IPS DF 4.7 (cell line): Measurements from ENCODE around the gene SRPK3.
"Not testable (repeated sequence)": the region's sequence is repeated elsewhere in the genome, so short reads cannot be mapped to it uniquely, and the experiment has no call there.

Source experiments
- DNase-seq: peaks from one replicate; pipeline ENCODE4 v3.0.0-alpha.2; 2013; ENCODE audit warnings: low spot score; ENCODE audit errors: extremely low read depth

SRPK3 gene

DNA sequence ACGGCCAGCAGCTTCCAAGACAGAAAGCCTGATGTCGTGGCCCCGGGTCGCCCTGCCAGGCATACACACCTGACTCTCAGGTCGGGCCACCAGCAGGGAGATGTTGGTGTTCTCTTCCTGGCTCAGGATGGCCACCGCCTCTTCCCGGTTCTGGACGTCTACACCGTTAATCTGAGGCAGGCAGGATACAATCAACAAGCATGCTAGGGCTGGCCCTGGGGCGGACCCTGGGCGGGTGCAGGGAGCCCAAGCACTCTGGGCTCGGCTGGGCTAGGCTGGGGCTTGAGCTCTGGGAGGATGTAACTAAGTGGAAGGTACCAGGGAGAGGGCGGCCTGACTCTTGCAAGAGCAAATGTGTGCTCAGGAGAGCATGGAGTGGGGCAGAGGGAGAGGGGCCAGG is 24.6 kb downstream of the SRPK3 start:
- DNase-seq, result no peak

DNA sequence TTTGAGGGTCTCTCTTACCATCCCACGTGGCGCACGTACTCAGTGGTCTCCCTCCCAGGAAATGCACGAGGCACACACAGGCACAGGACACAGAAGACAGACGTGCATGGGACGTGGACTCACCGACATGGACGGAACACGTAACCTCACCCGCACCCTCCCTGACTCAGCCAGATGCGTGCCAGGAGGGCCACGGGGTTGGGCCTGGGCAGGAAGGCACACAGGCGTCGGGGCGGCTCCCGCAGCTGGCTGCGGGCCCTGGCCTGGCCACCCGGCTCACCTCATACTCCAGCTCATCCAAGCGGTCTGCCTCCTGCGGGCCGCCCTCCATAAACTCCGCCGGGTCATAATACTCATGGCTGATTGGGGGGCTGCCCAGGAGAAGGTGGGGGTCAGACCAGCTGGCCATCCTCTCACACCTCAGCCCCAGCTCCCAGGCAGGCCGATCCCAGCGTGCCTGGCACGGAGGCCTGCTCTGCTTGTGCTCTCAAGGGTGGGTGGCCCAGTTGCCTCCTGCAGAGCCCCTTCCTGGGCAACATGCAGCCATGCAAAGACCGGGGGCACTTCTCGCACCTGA is 26.2 kb downstream of the SRPK3 start:
- DNase-seq, result no peak

DNA sequence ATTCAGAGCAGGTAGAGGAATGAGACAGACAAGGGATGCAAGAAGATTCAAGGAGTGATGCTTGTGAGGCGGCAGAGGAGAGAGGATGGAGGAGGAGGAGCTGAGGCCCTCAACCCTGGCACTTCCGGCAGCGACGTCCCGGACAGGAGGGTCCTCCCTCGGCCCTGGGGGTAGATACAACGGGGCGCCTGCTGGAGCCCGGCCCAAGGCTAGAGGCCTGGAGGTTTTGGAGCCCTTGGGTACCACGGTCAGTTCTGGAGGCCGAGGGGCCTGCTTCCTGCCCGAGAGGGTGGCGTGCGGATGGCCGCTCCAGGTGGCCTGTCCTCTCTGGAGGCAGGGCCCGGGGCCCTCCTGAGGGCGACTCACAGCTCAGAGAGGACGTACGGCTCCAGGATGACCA is 27.1 kb downstream of the SRPK3 start:
- no peak for DNase-seq

DNA sequence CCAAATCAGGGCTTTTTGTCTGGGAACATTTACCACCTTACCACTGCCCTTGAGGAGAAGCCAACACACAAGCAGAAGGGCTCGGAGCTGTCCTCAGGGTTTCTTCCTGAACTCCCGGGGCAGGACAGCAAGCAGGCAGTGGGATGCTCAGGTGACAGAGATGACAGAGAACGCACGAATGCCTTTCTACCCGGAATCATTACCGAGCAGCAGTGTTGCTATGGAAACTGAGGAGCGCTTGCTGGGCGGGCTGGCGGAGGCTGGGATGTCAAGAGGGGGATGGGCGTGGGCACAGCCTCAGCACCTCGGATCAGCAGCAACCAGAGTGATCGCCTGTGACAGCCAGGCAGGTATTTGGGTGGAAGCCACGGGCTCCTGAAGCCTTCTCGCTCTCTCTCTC is 31.4 kb downstream of the SRPK3 start:
- no peak for DNase-seq

DNA sequence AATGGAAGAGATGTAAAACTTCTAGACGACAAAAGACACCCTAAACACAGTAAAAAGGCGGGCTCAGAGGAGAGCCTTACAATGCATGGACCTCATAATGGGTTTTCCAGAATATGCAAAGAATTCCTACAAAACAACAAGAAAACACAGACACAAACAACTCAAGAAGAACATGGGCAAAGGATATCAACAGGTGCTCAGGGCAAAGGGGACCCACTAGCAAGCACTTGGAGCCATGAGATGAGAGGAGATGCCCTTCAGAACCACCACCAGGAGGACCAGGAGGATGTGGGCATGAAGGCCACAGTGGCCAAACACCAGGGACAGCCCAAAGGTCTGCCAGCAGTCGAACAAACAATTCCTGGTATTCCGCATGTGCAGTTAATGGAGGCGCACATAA is 32.3 kb downstream of the SRPK3 start:
- no peak for DNase-seq

DNA sequence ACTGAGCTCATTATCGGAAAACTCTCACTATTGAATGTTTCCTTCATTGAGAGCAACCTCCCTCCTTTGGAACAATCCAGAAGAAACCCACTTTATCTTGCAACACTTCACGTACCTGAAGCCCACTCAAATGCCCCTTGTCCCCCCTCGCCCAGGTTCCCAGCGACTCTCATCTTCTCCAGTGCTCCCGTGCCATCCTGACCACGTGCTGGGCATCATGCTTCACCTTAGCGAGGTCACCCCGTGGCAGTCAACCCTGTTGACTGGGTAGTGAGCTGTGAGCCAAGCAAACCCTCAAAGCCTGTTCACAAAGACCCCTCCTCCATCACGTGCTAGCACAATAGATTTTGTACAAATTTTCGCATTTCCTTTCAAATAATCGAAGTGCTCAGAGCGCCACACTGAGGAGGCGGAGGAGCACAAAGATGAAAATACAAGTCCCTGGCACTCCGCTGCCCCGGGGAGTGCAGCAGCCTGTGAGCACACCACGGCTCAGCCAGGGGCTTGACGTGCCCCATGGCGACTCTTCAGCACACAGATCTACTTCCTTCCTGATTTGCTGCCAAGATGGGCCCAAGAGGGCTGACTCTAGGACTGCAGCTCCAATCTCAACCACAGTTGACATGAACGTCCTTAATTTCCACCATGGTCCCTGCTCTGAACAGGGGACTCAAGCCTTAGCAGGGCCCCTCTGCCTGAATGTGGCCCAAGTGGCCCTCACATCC is 33.9 kb downstream of the SRPK3 start:
- DNase-seq, result no peak

DNA sequence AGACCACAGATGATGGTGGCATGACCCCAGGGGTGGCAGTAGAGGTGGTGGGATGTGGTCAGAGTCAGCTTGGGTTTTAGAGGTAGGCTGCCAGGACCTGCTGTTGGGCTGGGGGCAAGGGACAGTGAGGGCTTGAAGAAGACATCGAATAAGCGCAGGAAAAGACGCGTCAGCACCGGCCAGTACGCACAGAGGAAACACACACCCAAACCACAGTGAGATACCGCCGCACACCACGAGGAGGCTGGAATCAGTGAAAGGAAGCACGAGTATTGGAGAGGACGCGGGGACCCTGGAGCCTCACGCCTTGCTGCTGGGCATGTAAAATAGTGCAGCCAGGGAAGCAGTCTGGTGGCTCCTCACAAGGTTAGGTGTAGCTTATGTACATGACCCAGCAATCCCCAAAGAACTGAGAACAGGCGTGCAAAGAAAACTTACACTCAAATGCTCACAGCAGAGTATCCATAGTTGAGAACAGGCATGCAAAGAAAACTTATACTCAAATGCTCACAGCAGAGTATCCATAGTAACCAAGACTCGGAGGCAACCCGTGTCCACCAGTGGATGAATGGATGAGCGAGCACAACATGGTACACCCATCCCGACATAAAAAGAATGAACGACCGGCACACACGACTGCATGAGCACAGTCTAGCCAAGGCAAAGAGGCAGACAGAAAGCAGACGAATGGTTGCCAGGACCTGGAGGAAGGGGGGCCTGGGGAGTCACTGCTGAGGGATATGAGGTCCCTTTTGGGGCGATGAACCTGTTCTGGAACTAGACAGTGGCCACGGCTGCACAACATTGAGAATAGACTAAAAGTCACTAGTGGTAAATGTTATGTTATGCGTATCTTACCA is 36.2 kb downstream of the SRPK3 start:
- DNase-seq, result no peak

DNA sequence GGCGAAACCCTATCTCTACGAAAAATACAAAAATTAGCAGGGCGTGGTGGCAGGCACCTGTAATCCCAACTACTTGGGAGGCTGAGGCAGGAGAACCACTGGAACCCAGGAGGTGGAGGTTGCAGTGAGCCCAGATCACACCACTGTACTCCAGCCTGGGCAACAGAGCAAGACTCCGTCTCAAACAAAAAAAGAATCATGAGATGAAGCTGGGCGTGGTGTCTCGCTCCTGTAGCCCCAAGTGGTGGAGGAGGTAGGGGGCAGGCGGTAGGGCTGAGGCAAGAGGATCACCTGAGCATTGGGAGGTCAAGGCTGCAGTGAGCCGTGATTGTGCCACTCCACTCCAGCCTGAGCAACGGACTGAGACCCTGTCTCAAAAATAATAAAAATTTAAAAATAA is 37.2 kb downstream of the SRPK3 start:
- DNase-seq, result not testable (repeated sequence)

DNA sequence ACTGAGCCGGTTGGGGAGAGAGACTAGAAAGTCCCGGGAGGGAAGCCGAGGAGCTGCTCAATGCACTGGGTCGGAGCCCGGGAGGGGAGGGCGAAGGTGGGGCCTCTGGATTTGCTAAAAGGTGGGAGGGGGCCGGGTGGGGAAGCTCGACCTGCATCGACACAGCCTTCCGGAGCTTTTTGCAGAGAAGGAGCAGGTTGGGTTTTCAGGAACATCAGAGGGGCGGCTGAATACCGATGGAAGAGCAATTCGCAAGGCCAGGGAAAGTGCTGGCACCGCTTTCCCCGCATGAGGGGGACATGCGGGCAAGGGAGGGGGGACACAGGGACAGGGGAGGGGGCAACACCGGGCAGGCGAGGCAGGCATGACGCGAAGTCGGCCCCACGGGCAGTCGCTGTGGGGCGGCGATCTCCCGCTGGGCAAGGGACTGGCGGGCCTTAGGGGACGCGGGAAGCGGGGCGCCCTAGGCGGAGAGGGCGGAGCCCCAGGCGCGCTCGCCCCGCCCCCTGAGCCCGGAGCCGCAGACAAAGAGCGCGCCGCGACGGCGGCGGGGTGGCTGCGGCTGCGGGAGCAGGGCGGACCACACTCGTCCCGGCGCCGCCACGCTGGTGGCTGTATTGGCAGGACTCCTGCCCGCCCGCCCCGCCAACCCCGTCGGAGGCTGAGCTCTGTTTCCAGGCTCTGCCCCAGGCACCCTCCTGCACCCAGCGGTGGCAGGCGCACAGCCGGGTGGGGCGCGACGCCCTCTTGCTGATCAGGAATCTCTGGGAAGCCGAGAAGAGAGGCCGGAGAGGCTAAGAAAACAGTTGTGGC is 37.9 kb downstream of the SRPK3 start:
- DNase-seq, result no peak

DNA sequence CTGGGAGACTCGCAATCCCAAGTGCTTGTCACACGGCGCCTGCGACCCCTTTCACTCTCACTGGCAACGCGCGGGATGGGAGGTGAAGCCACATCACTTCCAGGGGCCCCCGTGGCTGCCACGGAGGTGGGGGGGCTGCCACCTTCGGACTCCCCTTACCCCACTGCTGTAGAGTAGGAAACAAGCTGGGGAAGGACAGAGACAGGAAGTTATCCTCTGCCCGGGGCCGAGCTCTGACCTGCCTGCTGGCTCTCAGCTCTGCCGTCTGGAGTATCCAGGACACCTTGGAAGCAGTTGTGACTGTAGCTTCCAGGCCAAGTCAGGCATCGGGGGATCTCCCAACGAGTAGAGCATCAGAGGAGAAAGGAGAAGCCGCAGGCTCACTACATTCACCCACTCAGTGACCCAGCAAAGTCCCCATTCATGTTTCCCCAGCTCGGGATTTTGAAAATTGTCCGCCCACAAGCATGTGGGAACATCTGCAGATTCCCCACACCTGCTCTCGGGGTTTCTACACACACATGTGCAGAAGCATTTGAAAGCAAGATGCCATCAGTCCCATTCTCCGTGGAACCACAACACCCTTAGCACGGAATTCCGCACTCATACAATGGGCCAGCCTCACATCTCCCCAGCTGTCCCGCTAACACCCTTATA is 38.7 kb downstream of the SRPK3 start:
- no peak for DNase-seq

DNA sequence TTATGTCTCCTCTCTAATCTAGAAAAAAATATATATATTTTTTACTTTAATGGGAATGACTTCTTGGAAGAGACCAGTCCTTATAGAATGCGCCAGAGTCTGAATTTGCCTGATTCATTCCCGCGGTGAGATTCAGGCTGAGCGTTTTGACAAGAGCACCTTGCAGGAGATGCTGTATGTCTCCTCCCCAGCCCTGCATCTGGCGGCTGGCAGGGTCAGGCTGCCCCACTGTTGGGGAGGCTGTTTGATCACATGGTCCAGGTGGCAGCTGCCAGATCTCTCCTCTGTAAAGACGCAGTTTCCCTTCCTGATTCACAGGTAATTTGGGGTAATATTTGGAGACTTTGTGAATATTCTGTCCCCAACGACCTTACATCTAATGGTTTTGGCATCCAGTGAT is 39.8 kb downstream of the SRPK3 start:
- no peak for DNase-seq

DNA sequence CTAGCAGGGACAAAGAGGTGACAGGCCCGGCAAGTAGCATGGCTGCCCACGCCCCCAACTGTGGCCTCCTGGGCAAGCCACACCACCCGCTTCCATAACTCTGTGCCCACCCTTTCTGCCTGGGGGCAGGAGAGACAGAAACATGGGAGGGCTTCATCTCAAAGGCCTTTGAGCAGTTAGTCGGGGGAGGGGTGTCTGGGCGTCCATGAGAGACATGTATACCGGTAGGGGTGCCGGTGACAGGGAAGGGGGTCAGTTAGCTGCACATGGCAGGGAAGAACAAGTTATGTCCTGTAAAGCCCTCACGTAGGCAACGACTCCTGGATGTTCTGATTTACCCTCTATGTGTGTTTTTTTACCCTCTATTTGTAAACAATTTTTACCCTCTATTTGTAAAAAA is 40.2 kb downstream of the SRPK3 start:
- no peak for DNase-seq

DNA sequence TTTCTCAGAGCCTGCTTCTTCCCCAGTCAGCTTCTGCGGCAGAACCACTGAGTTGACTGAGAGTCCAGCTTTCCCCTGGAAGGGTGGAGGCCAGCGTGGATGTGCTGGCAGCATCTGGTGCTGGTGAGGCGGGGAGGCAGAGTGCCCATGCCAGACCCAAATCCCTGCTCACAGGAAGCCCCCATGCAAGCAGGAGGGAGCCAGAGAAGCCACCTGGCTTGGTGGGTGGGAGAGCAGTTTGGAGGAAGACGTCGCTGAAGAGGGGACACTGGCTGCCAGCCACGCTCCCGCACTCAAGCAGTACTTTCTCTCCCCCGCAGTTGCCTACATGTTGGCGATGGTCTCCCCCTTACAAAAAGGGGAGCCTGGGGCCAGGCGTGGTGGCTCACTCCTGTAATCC is 43.5 kb downstream of the SRPK3 start:
- no peak for DNase-seq

DNA sequence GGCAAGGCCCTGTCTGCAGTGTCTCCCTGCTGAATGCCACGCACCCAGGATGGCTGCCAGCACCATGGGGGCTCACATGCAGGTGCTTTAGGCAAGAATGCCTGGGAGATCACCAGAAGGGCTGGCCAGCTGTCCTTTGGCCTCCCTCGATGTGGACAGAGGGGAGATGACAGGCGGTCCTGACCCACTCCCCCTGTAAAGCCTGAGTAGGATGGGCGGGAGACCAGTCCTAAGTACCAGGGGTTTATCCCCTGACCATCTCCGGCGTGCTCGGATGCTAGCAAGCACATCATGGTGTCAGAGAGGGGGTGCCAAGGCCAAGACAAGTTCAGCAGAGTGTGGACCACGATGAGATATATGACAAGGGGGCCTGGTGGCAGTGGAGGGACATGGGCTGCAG is 44.2 kb downstream of the SRPK3 start:
- DNase-seq, result no peak

DNA sequence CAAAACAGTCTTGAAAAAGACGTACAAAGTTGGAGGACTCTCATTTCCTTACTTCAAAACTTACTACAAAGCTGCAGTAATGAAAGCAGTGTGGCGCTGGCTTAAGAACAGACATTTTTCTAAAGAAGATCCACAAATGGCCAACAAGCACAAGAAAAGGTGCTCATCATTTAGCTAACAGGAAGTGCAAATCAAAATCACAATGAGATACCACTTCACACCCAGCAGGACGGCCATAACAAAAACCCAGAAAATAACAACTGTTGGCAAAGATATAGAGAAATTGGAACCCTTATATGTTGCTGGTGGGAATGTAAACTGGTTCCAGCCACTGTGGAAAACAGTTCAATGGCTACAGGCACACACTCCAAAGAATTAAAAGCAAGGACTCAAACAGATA is 46.2 kb downstream of the SRPK3 start:
- DNase-seq, result no peak

DNA sequence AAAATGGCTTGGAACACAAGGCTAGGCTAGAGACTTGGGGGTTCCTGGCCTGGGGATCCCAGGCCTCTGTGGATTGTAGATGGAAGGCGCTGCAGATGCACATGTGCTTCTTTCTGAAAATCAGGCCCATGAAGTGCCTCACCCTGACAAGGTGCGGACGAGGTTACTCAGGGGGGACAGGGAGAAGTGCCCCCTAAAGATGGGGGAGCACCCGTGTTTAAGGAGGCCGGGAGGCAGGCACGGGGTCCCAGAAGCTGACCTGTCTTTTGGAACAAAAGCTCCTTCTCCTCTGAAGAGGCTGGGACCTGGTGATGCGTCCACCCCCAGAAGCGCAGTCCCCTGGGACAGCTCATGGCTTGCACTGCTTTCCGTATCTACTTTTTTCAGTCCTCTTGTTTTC is 47.1 kb downstream of the SRPK3 start:
- no peak for DNase-seq

DNA sequence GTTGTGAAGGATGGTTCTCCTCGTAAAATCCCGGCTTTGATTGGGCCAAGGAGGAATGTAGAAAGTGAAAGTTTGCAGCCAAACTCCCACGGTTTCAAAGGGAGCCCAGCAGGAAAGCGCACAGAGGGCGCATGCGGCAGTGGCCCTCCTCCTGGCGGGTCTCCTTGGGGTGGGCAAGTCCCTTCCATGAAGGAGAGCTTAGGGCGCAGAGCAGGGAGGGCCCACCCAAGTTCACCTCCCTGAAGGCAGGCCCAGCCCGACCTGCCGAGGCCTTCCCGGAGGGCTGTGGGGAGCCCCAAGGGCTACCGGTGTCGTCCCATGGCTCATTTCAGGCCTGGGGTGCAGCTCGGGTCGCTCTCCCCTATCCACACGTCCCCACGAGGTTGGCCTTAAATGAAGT is 47.5 kb downstream of the SRPK3 start:
- DNase-seq, result no peak

DNA sequence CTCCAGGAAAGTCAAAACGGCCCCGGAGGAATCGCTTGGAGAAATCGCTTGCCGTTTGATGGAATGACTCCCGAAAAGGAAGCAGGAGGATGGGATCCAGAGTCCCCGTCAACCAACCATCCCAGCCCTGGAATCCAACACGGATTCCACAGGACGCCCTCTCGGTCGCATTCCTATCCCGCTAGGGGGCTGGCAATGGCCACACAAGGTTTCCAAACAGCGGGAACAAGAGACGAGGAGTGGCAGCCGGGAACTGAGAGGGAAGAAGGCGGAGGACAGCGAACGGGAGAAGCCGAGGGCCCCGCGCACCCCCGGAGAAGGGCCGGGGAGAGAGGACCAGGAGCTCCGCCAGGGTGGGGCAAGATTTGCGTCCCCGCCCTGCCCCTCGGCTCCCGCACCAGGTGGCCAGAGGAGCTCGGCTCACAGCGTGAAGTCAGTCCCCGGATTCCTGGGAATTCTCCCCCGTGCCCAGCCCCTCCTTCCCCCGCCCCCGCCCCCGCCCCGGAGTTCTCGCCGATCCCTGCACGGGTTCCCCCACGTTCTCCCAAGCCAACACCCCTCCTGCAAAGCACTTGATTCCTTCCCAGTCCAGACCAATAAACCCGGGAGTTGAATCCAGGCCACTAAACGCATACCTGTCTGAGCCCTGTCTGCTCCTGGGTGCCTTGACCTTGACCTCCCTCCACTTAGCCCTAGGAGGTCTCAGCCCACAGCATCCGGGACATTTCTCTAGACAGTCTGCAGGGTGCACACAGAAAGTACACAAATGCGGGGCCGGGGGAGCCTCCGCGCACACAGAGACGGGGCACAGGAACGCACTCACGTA is 48.1 kb downstream of the SRPK3 start:
- DNase-seq, result no peak

DNA sequence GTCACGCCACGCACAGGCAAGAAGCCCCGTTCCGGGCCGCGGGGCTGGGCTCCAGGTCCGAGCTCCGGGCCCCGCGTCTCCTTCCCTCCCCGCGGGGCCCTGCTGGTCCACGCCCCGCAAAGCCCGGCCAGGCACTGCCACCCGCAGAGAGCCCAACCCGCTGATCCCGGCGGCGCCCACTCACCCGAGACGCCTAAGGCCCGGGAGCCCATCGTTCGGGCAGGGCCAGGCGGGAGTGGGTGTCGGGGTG is 48.6 kb downstream of the SRPK3 start:
- no peak for DNase-seq

DNA sequence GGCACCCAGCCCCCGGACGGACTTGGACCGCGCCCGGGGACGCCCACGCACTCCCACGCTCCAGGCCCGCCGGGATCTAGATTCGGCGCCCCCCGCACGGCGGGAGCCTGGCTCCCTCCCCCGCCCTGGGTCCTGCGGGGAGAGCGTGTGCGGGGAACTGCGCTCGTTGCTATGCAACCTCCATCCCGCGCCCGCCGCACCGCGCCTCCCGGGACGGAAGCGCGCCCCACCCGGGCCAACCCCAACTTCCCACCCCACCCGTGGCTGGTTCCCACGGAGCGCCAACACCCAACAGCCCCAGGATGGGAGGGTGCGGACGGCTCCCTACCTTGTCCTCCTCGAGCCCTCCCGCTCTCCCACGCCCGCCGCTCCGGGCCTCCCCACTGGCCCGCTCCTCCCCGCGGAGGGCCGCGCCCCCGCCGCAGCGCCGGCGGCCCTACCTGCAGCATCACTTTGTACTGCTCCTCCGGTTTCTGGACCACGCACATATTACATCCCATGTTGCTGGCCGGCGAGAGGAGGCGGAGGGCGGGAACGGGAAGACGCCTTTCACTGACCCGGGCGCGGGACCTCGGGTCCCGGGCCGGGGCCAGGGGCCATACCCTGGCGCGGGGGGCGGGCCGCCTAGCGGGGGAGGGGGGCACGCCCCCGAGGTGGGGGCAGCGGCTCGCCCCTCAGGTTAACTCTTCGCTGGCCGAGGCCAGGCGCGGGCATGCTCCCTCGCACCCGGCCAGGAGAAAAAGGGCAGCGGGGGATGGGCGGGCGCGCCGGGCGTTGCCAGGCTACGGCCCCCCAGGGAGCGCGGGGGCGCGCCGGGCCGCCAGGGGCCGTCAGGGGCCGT is 49.2 kb downstream of the SRPK3 start, which contains the start of gene PDZD4:
Gene PDZD4 (minus strand): TSS at position 746 of the 841 bp plus-strand sequence. CDS start 246 bp downstream, at position 500.
- no peak for DNase-seq
